Stimulated activated CD4-positive, alpha-beta T cell treated with anti-CD3 and anti-CD28 coated beads, Interleukin-2, amount 100 ng/mL, for 4 hours (primary cell): ENCODE measurements around the gene RGS4.

Experiments used
- DNase-seq: peaks from one replicate; pipeline ENCODE4 v3.0.0-alpha.2; 2020; ENCODE audit warnings: low read depth

RGS4 gene

DNA sequence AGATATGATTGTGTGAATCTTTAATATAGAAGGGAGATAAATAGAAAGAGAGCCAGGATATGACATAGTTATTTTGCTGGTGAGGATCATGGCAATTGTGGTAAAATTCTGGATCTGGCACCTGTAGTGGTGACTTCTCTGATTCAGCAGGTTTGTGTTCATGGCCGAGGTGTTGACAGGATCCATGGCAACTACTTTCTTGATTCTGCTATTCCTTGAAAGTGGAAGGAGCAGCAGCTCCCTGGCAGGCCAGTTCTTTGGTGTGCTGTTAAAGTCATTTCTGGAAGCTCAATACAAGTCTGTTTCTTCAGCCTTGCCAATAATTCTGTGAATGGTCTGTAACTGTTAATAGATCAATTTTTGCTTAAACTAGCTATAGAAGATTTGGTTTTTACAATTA is 33.4 kb downstream of the RGS4 start:
- DNase-seq = no peak

DNA sequence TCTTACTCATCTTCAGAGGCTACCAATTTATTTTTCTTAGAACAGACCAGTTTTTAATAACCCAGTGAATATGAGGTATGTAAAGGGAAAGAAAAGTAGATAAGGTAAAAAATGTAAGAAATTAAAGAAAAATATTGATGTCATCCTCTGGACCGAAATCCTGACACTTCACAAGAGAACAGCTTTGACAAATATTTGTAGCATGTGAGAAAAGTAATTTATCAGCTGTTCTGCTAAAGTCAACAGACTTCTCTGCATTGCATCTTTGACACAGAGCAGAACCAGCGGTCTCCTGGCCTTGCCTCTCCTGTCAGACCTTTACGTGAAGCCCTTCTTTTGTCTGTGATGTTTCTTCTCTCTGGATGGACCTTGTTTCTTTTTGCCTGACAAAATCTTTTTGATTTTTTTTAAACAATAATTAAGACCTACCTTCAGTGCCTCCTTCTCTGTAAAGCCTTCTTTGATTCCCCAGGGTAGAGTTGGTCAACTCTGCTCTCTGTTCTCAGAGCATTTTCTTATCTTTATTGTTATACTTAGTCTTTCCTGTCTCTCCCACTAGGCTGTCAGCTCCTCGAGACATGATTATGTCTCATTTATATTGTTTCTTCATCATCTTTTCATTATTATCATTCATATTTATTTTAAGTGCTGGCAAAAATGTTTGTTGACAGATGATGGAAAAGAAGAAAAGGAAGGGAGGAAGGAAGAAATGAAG is 35.4 kb downstream of the RGS4 start:
- no peak for DNase-seq

DNA sequence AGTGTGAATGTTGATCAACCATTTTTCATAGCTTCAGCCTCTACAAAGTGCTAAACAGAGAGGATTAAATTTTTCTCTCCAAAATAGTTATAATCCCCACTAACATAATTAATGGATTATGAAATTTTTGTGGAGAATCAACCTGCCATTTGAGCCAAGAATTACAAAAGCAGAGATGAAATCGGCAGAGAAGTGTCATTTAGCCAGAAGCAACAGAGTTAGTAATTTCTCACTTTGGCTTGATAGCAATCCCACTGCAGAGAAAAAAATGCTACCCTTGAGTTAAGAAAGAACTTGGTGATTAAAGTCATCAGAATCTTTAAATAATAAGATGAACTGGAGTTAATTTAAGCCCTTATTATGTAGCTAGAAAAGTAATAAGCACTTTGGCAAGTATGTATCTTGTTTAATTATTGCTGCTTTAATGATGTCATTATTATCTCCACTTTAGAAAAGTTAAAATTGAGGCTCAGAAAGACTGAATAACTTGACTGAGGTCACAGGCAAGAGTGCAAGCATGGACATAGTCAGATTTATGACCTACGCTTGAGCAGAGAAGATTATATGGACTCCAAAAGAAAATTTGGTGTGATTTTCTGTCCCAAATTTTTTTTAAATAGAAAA is 37.3 kb downstream of the RGS4 start:
- no peak for DNase-seq

DNA sequence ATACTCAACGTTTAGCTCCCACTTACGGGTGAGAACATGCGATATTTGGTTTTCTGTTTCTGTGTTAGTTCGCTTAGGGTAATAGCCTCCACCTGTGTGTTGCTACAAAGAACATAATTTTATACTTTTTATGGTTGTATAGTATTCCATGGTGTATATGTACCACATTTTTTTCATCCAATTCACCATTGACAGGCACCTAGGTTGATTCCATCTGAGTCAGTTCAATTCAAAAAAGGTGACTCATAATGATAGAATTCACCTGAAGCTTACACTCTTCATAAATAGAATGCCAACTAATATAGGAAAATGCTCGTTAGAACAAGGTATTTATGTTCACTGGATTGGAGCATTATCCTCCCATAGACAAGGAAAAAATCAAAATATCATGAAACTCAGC is 38.5 kb downstream of the RGS4 start:
- no peak for DNase-seq

DNA sequence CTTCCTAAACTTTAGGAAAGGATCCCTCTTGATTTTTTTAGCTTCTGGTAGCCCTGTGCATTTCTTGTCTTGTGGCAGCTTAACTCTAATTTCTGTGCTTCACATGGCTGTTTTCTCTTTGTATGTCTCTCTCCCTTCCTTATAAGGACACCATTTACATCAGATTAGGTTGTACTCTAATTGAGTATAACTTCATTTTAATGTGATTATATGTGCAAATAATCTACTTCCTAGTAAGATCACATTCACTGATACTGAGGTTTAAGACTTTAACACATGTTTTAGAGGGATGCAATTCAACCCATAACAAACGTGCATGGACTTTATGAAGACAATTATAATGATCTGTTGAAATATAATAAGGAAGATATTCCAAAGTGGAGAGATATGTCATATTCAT is 46.7 kb downstream of the RGS4 start:
- no peak for DNase-seq

DNA sequence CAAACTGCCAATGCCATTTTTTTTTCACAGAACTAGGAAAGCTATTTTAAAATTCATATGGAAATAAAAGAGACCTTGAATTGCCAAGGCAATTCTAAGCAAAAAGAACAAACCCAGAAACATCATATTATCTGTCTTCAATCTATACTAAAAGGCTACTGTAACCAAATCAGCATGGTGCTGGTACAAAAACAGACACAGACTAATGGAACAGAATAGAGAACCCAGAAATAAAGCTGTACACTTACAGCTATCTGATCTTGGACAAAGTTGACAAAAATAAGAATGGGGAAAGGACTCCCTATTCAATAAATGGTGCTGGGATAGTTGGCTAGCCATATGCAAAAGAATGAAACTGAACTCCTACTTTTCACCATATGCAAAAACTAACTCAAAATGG is 50.5 kb downstream of the RGS4 start:
- DNase-seq = no peak

DNA sequence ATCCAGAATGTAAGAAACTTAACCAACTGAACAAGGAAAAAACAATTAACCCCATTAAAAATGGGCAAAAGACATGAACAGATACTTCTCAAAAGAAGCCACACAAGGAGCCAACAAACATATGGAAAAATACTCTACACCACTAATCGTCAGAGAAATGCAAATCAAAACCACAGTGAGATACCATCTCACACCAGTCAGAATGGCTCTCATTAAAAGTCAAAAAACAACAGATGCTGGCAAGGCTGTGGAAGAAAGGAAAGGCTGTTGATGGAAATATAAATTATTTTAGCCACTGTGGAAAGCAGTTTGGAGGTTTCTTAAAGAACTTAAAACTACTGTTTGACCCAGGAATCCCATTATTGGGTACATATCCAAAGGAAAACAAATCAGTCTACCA is 51.2 kb downstream of the RGS4 start:
- DNase-seq = no peak

DNA sequence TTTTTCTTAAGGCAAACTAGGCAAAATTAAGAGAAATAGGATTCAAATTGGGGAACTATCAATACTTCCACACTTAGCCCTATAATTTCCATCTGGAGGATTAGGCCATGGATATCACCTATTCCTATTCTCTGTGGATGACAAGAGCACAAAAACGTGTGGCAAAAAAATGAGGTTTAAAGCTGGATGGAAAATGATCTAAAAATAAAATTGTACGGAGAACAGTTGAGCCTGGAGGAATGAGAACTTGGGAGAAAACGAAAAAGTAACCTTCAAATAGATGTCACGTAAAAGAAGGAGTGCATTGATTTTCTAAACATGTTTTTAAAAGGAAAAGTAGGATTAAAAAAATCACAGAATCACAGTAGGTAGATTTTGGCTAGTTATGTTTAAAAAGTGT is 55.7 kb downstream of the RGS4 start:
- DNase-seq = no peak
